Prostate gland (tissue), 2 donors: ENCODE data around the gene RPS17.
"Not testable (repeated sequence)": the region's sequence is repeated elsewhere in the genome, so short reads cannot be mapped to it uniquely, and the experiment has no call there.

ENCODE experiments used
- POLR2A ChIP-seq: fragments of 450-650 bp; IDR thresholded peaks from one replicate; pipeline ENCODE4 v1.6.1; 2016; ENCODE audit warnings: antibody characterized with exemption, mild to moderate bottlenecking
- POLR2AphosphoS5 ChIP-seq: sonication (generic); formaldehyde crosslinking; IDR thresholded peaks from one replicate; pipeline ENCODE4 v1.6.1; 2017; ENCODE audit warnings: antibody characterized with exemption
- TF ChIP-seq, protein P1 (sequence below), 4 experiments: fragments of 200-600 bp in 2 of 4; fragments of 450-650 bp in 2 of 4; sonication (generic) in 2 of 4; IDR thresholded peaks; 1 replicate in 3 of 4; 2 replicates in 1 of 4; pipeline ENCODE4 v1.5.1; 2016 to 2019; ENCODE audit warnings: antibody characterized with exemption in 4 of 4, mild to moderate bottlenecking in 2 of 4, moderate library complexity in 2 of 4

DNA sequence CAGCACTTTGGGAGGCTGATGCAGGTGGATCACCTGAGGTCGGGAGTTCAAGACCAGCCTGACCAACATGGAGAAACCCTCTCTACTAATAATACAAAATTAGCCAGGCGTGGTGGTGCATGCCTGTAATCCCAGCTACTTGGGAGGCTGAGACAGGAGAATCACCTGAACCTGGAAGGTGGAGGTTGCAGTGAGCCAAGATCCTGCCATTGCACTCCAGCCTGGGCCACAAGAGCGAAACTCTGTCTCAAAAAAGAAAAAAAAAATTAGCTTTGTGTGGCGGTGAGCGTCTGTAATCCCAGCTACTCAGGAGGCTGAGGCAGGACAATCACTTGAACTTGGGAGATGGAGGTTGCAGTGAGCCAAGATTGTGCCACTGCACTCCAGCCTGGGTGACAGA lies 5.1 kb downstream of the RPS17 start:
- TF ChIP-seq, protein P1, sequence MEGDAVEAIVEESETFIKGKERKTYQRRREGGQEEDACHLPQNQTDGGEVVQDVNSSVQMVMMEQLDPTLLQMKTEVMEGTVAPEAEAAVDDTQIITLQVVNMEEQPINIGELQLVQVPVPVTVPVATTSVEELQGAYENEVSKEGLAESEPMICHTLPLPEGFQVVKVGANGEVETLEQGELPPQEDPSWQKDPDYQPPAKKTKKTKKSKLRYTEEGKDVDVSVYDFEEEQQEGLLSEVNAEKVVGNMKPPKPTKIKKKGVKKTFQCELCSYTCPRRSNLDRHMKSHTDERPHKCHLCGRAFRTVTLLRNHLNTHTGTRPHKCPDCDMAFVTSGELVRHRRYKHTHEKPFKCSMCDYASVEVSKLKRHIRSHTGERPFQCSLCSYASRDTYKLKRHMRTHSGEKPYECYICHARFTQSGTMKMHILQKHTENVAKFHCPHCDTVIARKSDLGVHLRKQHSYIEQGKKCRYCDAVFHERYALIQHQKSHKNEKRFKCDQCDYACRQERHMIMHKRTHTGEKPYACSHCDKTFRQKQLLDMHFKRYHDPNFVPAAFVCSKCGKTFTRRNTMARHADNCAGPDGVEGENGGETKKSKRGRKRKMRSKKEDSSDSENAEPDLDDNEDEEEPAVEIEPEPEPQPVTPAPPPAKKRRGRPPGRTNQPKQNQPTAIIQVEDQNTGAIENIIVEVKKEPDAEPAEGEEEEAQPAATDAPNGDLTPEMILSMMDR (IDR thresholded peaks at IDR 0.05) = not testable (repeated sequence)
- TF ChIP-seq POLR2A, POLR2AphosphoS5: not testable (repeated sequence)
